ENCODE measurements around the gene PTPN22.

DNA sequence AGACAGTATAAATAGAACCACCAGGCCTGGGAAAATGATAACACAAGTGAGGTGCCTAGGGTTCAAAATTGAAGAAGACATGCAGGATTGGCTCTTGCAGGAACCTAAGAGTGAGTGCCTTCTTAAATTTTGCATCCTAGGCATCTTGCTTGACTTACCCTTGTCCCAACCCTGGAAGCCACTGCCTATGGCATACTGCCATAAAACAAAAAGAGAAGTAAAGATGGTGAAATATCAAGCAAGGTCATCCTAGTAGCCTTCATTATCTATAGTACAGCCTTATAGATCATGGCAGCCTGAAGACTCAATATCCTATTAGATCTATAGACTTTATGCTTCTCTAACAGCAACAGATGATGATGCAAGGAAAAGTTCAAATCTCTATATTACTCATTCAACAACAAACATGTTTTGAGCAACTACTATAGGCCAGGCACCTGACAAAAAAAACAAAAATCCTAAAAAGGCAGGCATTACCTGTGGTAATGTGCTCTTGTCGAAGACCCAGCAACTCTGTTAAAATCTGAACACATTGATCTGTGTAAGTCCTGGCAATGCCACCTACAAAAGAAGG lies 26.8 kb upstream of the PTPN22 start:
- TF ChIP-seq, protein P1, sequence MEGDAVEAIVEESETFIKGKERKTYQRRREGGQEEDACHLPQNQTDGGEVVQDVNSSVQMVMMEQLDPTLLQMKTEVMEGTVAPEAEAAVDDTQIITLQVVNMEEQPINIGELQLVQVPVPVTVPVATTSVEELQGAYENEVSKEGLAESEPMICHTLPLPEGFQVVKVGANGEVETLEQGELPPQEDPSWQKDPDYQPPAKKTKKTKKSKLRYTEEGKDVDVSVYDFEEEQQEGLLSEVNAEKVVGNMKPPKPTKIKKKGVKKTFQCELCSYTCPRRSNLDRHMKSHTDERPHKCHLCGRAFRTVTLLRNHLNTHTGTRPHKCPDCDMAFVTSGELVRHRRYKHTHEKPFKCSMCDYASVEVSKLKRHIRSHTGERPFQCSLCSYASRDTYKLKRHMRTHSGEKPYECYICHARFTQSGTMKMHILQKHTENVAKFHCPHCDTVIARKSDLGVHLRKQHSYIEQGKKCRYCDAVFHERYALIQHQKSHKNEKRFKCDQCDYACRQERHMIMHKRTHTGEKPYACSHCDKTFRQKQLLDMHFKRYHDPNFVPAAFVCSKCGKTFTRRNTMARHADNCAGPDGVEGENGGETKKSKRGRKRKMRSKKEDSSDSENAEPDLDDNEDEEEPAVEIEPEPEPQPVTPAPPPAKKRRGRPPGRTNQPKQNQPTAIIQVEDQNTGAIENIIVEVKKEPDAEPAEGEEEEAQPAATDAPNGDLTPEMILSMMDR (IDR thresholded peaks at IDR 0.05): no peak
- TF ChIP-seq POLR2A (IDR thresholded peaks at IDR 0.05) (no peak), POLR2AphosphoS5 (IDR thresholded peaks at IDR 0.05) (no peak)
